CD4-positive, alpha-beta memory T cell (primary cell): Measurements from ENCODE around the gene TBC1D32. TPM values are rescaled to one million over a fixed set of nuclear protein-coding genes. Genes with fewer than 3 reads are reported as not detected.
"Not testable (repeated sequence)": the region's sequence is repeated elsewhere in the genome, so short reads cannot be mapped to it uniquely, and the experiment has no call there.

Source experiments
- CTCF ChIA-PET: fragments of 350-600 bp; sonication (Branson Sonifier 250); formaldehyde crosslinking; loops from one replicate; lab custom pipeline; 2021; ENCODE audit warnings: inconsistent platforms; ENCODE audit not compliant: partially characterized antibody; lab: Charles Lee
- POLR2A ChIA-PET: fragments of 350-600 bp; sonication (Branson Sonifier 250); formaldehyde crosslinking; loops from one replicate; lab custom pipeline; 2021; ENCODE audit not compliant: partially characterized antibody; lab: Charles Lee
- DNase-seq, 5 donors: peaks; one replicate each; pipeline versions ENCODE4 v3.0.0 to v3.0.0-alpha.2; 2020 to 2022; ENCODE audit warnings: mixed read lengths in 1 of 5
- H3K27ac ChIP-seq: one replicate; pipeline ENCODE4 v1.7.0; 2013; ENCODE audit warnings: low read depth, low read length
- H3K27me3 ChIP-seq: 2 replicates; pipeline ENCODE4 v1.7.0; 2013; ENCODE audit warnings: mild to moderate bottlenecking, low read length, moderate library complexity; ENCODE audit not compliant: insufficient read depth
- H3K36me3 ChIP-seq: 2 replicates; pipeline ENCODE4 v1.7.0; 2013; ENCODE audit warnings: mild to moderate bottlenecking, low read length, moderate library complexity; ENCODE audit not compliant: insufficient read depth
- H3K4me1 ChIP-seq: 2 replicates; pipeline ENCODE4 v1.7.0; 2013; ENCODE audit warnings: mild to moderate bottlenecking, low read length, moderate library complexity; ENCODE audit not compliant: insufficient read depth
- H3K4me3 ChIP-seq, 2 donors: one replicate each; pipeline ENCODE4 v1.7.0; 2013; ENCODE audit warnings: low read length in 2 of 2, mild to moderate bottlenecking in 1 of 2
- H3K9me3 ChIP-seq, 2 donors: one replicate each; pipeline ENCODE4 v1.7.0; 2013; ENCODE audit warnings: low read length in 2 of 2, control low read depth in 1 of 2; ENCODE audit not compliant: control insufficient read depth in 1 of 2
- H3K27ac Mint-ChIP-seq, 7 donors: one replicate each; pipeline ENCODE4 v1.8.0; 2020 to 2021; ENCODE audit warnings: mixed read lengths in 7 of 7, mild to moderate bottlenecking in 6 of 7, inconsistent platforms in 3 of 7, moderate library complexity in 3 of 7
- H3K27me3 Mint-ChIP-seq, 2 donors: one replicate each; pipeline ENCODE4 v1.8.0; 2020 to 2021; ENCODE audit warnings: mixed read lengths in 2 of 2
- H3K36me3 Mint-ChIP-seq, 2 donors: one replicate each; pipeline ENCODE4 v1.8.0; 2020 to 2021; ENCODE audit warnings: mixed read lengths in 2 of 2, inconsistent platforms in 1 of 2, mild to moderate bottlenecking in 1 of 2
- H3K4me1 Mint-ChIP-seq, 4 donors: one replicate each; pipeline ENCODE4 v1.8.0; 2020 to 2021; ENCODE audit warnings: mixed read lengths in 4 of 4, mild to moderate bottlenecking in 1 of 4
- H3K4me3 Mint-ChIP-seq, 8 donors: one replicate each; pipeline ENCODE4 v1.8.0; 2020 to 2021; ENCODE audit warnings: mixed read lengths in 8 of 8, mild to moderate bottlenecking in 7 of 8, moderate library complexity in 6 of 8, inconsistent platforms in 3 of 8
- H3K9me3 Mint-ChIP-seq, 8 donors: one replicate each; pipeline ENCODE4 v1.8.0; 2020 to 2021; ENCODE audit warnings: mixed read lengths in 8 of 8, mild to moderate bottlenecking in 5 of 8, inconsistent platforms in 3 of 8, moderate library complexity in 1 of 8
- intact Hi-C: fragments of 100-400 bp; cut with micrococcal nuclease; formaldehyde crosslinking; loops from one replicate; pipeline ENCODE4 v1.15.1; 2023
- polyA plus RNA-seq, 2 donors: library from polyadenylated mRNA; unstranded; fragments of 300-500 nt; fragmentation: Illumina TruSeq; gene quantifications; one replicate each; pipeline ENCODE4 v1.2.3, GENCODE V29; 2021
- total RNA-seq, 2 experiments: library from RNA; stranded (reverse); gene quantifications; one replicate each; pipeline ENCODE4 v1.2.3, GENCODE V29; 2021

TBC1D32 gene
- total and polyA plus RNA-seq, 4 experiments from 2014 or later, result 5.5 to 13.2 (median 11.2) TPM; not detected in 1

DNA sequence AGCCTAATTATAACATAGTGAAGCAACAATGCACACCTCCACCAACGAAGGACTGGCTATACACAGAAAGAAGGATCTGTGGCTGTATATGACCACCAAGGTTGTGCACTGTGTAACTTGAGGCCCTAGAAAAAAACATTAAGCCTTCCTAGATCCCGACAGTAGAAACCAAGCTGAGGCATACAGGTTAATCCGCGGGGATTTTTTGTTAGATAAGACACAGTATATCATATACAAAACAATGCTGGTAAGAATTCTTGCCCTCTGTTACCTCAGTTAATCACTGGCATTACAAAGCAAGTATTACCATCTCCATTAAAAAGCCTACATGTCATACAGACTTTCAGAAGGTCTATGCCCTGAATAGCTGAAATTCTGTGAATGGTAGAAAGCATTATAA, 228.8 kb downstream of the TBC1D32 start:
- no peak for DNase-seq
- no peaks in the 10 kb centered on the region for H3K27me3 ChIP-seq
- no peaks in the 10 kb centered on the region for H3K4me1 ChIP-seq
- Mint-ChIP-seq H3K27me3 (no peaks in the 10 kb centered on the region), H3K4me1 (no peaks in the 10 kb centered on the region), H3K4me3 (no peak overlapping the region), H3K9me3 (peaks cover 0 to 13% (median 8%) of the 10 kb centered on the region in 8 donors), H3K27ac (no peak overlapping the region), H3K36me3 (peaks cover 21 to 31% of the 10 kb centered on the region in 2 donors)
- no peak overlapping the region for H3K27ac ChIP-seq
- H3K4me3 ChIP-seq, result no peak overlapping the region
- no peaks in the 10 kb centered on the region for H3K9me3 ChIP-seq
- CTCF ChIA-PET, result no interaction called here
- POLR2A ChIA-PET, result no interaction called here
- intact Hi-C loops, result no loop called here
- no peaks in the 10 kb centered on the region for H3K36me3 ChIP-seq

DNA sequence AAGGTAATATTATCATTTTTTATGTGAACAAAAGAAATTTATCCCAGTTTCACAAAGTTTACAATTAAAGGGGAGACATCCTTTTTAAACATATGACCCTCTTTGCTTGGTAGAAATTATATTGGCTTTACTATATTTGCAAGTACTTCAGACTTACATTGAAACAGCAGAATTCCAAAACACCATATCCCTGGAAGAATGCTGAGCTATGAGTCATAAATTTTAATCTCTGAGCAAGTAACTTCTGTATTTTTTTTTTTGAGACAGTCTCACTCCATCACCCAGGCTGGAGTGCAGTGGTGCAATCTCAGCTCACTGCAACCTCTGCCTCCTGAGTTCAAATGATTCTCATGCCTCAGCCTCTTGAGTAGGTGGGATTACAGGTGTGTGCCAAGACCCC, 240.4 kb downstream of the TBC1D32 start:
- CTCF ChIA-PET, result no interaction called here
- H3K4me1 ChIP-seq, result no peaks in the 10 kb centered on the region

DNA sequence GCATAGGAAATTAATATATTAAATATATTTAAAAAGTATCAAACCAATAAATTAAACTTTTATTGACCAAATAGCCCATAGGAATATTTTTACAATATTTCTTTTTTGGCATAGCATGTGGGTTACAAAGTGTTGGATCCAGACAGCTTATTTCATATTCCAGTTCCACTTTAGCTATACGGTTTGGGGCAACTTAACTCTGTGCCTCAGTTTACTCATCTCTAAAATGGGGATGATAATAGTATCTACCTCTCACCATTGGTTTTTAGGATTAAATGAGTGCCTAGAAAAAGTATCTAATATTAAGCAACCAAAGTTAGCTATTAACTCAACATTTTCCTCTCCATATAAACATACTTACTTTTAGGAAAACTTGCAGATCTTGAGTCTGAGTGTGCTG, 243.8 kb downstream of the TBC1D32 start:
- no peak for DNase-seq
- Histone ChIP-seq H3K4me1 (no peaks in the 10 kb centered on the region), H3K36me3 (no peaks in the 10 kb centered on the region), H3K9me3 (no peaks in the 10 kb centered on the region), H3K27ac (no peak overlapping the region), H3K4me3 (no peak overlapping the region), H3K27me3 (no peaks in the 10 kb centered on the region)
- ChIA-PET CTCF (no interaction called here), POLR2A (no interaction called here)
- Mint-ChIP-seq H3K36me3 (peaks cover 0 to 21% of the 10 kb centered on the region in 2 donors), H3K27ac (no peak overlapping the region), H3K4me3 (no peak overlapping the region), H3K9me3 (peaks cover 0 to 2% (median 0%) of the 10 kb centered on the region in 8 donors), H3K4me1 (no peaks in the 10 kb centered on the region), H3K27me3 (no peaks in the 10 kb centered on the region)
- intact Hi-C loops, result no loop called here

More for the DNA sequence above, 240.4 kb downstream of the TBC1D32 start:
- Histone ChIP-seq H3K36me3 (no peaks in the 10 kb centered on the region), H3K9me3 (no peaks in the 10 kb centered on the region), H3K27ac (no peak overlapping the region), H3K27me3 (no peaks in the 10 kb centered on the region), H3K4me3 (no peak overlapping the region)
- H3K9me3 Mint-ChIP-seq, result peaks cover 0 to 7% (median 2%) of the 10 kb centered on the region in 8 donors
- DNase-seq, result no peak
- no peaks in the 10 kb centered on the region for H3K27me3 Mint-ChIP-seq
- intact Hi-C loops, result no loop called here
- H3K4me3 Mint-ChIP-seq, result no peak overlapping the region
- no peak overlapping the region for H3K27ac Mint-ChIP-seq
- no peaks in the 10 kb centered on the region for H3K4me1 Mint-ChIP-seq
- POLR2A ChIA-PET, result no interaction called here
- peaks cover 15 to 43% of the 10 kb centered on the region in 2 donors for H3K36me3 Mint-ChIP-seq

DNA sequence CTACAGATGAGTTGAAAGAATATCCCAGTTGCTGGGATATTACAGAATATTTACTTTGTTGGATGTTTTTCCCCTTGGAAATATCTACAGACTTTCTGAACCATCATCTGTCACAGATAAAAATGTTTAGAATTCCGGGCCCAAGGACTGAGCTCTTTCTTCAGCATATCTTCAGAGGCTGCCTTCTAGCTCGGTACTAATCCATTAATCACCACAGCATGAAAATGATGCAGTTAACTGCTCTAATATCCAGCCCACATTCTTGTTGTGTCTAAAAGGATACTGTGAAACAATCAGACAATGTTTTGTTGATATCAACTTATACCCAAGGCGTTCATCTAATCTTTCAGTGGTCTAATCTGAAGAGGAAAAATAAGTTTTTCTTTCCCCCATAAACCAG, 247.4 kb downstream of the TBC1D32 start:
- no peak overlapping the region for H3K27ac ChIP-seq
- H3K9me3 Mint-ChIP-seq, result no peaks in the 10 kb centered on the region
- H3K4me3 Mint-ChIP-seq, result no peak overlapping the region
- no peaks in the 10 kb centered on the region for H3K27me3 Mint-ChIP-seq
- POLR2A ChIA-PET, result no interaction called here
- H3K27me3 ChIP-seq, result no peaks in the 10 kb centered on the region
- H3K4me3 ChIP-seq, result no peak overlapping the region
- CTCF ChIA-PET, result no interaction called here
- H3K36me3 Mint-ChIP-seq, result peaks cover 0 to 9% of the 10 kb centered on the region in 2 donors
- intact Hi-C loops, result no loop called here
- no peaks in the 10 kb centered on the region for H3K9me3 ChIP-seq
- no peak overlapping the region for H3K27ac Mint-ChIP-seq
- DNase-seq, result no peak
- no peaks in the 10 kb centered on the region for H3K4me1 Mint-ChIP-seq
- no peaks in the 10 kb centered on the region for H3K4me1 ChIP-seq
- no peaks in the 10 kb centered on the region for H3K36me3 ChIP-seq

DNA sequence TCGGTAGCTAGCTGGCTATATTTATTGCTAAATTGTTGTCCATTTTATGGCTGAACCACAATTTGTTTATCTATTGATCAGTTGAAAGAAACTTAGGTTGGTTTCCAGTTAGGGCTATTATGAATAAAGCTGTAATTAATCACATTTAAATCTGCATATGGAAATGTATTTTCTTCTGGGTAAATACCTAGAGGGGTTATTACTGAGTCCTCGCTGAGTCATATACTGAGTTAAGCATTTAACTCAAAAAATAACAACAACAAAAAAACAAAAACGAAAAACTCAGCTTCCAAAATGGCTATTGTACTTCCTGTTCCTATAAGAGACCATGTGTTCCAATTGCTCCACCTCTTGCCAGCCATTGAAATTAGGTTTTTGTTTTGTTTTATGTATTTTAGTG, 258.2 kb downstream of the TBC1D32 start:
- Mint-ChIP-seq H3K27ac (no peak overlapping the region), H3K36me3 (peaks cover 2 to 6% of the 10 kb centered on the region in 2 donors), H3K27me3 (no peaks in the 10 kb centered on the region), H3K4me3 (no peak overlapping the region), H3K4me1 (peaks cover 0 to 8% (median under 1%) of the 10 kb centered on the region in 4 donors), H3K9me3 (peaks cover 0 to 4% (median 1%) of the 10 kb centered on the region in 8 donors)
- CTCF ChIA-PET, result interaction anchor here (0.8 to 1.2 kb wide), 2 partner anchors 10 to 21 kb away, joined by 3 read pairs; no protein-coding TSS in a partner anchor
- POLR2A ChIA-PET, result no interaction called here
- no peak for DNase-seq
- H3K4me1 ChIP-seq, result no peaks in the 10 kb centered on the region
- H3K27ac ChIP-seq, result no peak overlapping the region
- no peaks in the 10 kb centered on the region for H3K9me3 ChIP-seq
- no peaks in the 10 kb centered on the region for H3K36me3 ChIP-seq
- no peaks in the 10 kb centered on the region for H3K27me3 ChIP-seq
- H3K4me3 ChIP-seq, result no peak overlapping the region
- intact Hi-C loops, result no loop called here

DNA sequence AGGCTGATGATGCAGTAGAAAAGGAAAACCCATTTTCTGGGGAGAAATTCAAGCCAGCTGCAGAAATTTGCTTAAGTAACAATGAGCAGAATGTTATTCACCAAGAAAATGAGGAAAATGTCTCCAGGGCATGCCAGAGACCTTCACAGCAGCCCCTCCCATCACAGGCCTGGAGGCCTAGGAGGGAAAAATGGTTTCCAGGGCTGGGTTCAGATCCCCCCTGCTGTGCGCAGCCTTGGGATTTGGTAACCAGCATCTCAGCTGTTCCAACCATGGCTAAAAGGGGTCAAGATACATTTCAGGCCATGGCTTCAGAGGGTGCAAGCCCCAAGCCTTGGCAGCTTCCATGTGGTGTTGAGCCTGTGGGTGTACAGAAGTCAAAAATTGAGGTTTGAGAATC, 265.5 kb downstream of the TBC1D32 start:
- H3K27ac Mint-ChIP-seq, H3K9me3 ChIP-seq, POLR2A ChIA-PET, H3K27me3 ChIP-seq, DNase-seq, H3K4me3 Mint-ChIP-seq, H3K4me1 Mint-ChIP-seq, H3K4me1 ChIP-seq, H3K27me3 Mint-ChIP-seq, H3K4me3 ChIP-seq, CTCF ChIA-PET, H3K36me3 ChIP-seq, intact Hi-C loops, H3K27ac ChIP-seq: not testable (repeated sequence)
- peaks cover 15 to 31% of the 10 kb centered on the region in 2 donors for H3K36me3 Mint-ChIP-seq
- H3K9me3 Mint-ChIP-seq, result peaks cover 0 to 36% (median 22%) of the 10 kb centered on the region in 8 donors

DNA sequence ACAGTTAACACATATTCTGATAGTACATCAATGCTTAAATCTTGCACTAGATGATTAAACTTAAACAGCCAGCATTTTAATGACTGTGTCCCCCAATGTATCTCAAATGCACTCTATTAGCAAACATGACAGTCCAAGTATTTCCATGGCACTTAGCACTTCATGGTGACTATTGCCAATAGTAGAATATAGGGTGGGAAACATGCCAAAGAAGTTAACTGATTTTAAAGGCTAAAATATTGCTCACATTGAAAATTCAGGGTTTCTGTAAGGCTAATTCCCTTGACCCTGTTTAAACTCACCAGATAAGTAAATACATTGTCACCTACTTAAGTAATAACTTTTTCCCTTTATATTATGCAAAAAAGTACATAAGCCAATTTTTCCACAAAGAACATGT, 266.9 kb downstream of the TBC1D32 start:
- H3K27ac ChIP-seq, result no peak overlapping the region
- H3K27ac Mint-ChIP-seq, result no peak overlapping the region
- peaks cover 15 to 31% of the 10 kb centered on the region in 2 donors for H3K36me3 Mint-ChIP-seq
- no peak for DNase-seq
- peaks cover 0 to 3% of the 10 kb centered on the region in 2 donors for H3K9me3 ChIP-seq
- H3K9me3 Mint-ChIP-seq, result peaks cover 0 to 46% (median 24%) of the 10 kb centered on the region in 8 donors
- CTCF ChIA-PET, result no interaction called here
- H3K4me1 ChIP-seq, result no peaks in the 10 kb centered on the region
- H3K27me3 ChIP-seq, result no peaks in the 10 kb centered on the region
- H3K27me3 Mint-ChIP-seq, result no peaks in the 10 kb centered on the region
- no peak overlapping the region for H3K4me3 ChIP-seq
- H3K36me3 ChIP-seq, result no peaks in the 10 kb centered on the region
- POLR2A ChIA-PET, result no interaction called here
- no peak overlapping the region for H3K4me3 Mint-ChIP-seq
- no peaks in the 10 kb centered on the region for H3K4me1 Mint-ChIP-seq
- intact Hi-C loops, result no loop called here

DNA sequence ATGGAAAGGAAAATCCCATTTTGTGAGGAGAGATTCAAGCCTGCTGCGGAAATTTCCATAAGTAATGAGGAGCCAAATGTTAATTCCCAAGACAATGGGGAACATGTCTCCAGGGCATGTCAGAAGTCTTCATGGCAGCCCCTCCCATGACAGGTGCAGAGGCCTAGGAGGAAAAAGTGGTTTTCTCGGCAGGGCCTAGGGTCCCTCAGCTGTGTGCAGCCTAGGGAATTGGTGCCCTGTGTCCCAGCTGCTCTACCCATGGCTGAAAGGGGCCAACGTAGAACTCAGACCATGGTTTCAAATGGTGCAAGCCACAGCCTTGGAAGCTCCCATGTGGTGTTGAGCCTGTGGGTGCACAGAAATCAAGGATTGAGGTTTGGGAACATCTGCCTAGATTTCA, 269.9 kb downstream of the TBC1D32 start:
- H3K4me1 ChIP-seq, result no peaks in the 10 kb centered on the region
- Mint-ChIP-seq H3K4me3 (no peak overlapping the region), H3K27ac (no peak overlapping the region), H3K27me3 (peaks cover 0 to 2% of the 10 kb centered on the region in 2 donors), H3K36me3 (peaks cover 8 to 12% of the 10 kb centered on the region in 2 donors), H3K4me1 (no peaks in the 10 kb centered on the region), H3K9me3 (peaks cover 0 to 35% (median 18%) of the 10 kb centered on the region in 8 donors)
- H3K4me3 ChIP-seq, result no peak overlapping the region
- no peaks in the 10 kb centered on the region for H3K36me3 ChIP-seq
- H3K27me3 ChIP-seq, result no peaks in the 10 kb centered on the region
- peaks cover 0 to 3% of the 10 kb centered on the region in 2 donors for H3K9me3 ChIP-seq
- intact Hi-C loops, result no loop called here
- CTCF ChIA-PET, result no interaction called here
- no peak overlapping the region for H3K27ac ChIP-seq
- DNase-seq, result no peak
- POLR2A ChIA-PET, result no interaction called here
